IPS-NIHi11 (cell line): ENCODE measurements around the gene TUBA4B.
"Not testable (repeated sequence)": the region's sequence is repeated elsewhere in the genome, so short reads cannot be mapped to it uniquely, and the experiment has no call there.

Experiments
- DNase-seq: peaks from one replicate; pipeline ENCODE4 v3.0.0; 2012; ENCODE audit warnings: mixed read lengths, low spot score

The TUBA4B gene

DNA sequence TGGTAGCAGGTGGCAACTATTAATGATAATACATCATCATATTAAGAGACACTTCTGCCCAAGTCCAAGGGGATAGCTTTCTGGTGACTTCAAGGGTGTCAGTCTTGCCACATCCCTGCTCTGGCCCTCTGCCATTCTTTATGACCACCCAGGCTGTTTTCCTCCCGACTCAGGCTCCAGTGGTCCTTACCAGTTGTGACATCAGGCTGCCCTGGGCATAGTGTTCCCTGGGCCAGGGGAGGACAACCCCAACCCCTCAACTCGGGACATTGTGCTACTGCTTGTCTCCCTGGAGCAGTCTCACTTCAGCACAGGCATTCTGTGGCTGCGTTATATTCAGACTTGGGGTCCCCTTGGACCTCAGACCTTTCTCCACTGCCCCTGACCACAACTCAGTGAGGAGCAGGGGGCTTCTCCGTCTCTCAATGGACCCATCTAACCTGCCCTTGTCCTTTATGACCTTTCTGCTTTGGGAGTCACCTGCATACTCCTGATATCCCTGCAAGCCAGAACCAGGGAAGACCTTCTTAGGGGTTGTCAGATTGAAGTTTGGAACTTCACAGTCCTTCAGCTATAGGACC lies 39.0 kb downstream of the TUBA4B start:
- DNase-seq = no peak

GRCh38 chr2:219292616-219293015 lies 39.6 kb downstream of the TUBA4B start:
- DNase-seq = no peak

DNA sequence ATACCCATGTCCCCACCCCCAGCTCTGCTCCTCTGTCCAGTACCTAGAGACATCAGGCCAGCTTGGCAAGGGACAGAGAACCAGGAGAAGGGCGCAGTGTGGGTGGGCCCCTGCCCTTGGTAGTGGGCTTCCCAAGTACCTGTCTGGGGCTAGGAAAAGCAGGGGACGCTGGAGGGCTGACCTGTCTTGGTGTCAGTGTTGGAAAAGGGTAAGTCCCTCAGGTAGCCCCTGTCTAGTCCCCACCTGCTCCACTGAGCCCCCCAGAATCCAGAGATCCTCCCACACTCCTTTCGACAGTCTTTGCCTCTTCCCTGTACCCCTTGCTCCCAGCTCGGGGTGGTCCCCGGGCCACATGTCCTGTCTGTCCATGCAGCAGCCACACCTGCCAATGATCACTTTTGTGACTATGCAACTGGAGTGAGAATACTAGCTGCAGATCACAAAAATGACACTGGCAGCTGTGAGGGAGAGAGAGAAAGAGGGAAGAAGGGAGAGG lies 40.7 kb downstream of the TUBA4B start:
- DNase-seq = no peak

- DNase-seq = peak; percentile 98
These were observed 41.6 kb downstream of the TUBA4B start for GRCh38 chr2:219294356-219295351.

DNA sequence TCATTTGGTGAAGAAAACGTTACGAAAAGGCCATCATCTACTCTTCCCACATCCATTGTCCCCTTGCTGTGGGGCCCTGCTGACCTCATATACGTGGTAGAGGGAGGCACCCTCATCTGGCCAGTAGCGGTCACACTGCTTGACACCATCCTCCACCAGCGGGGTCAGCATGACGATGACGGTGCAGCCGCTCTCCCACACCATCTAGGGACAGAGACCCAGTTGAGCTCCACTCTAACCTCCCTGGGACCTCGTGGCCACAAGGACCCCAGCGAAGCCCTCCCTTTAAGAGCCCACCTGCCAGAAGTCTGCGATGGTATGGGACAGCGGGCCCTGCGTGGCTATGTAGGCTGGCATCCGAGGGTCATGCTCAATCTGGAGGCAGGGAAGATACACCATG lies 43.1 kb downstream of the TUBA4B start:
- DNase-seq = no peak

DNA sequence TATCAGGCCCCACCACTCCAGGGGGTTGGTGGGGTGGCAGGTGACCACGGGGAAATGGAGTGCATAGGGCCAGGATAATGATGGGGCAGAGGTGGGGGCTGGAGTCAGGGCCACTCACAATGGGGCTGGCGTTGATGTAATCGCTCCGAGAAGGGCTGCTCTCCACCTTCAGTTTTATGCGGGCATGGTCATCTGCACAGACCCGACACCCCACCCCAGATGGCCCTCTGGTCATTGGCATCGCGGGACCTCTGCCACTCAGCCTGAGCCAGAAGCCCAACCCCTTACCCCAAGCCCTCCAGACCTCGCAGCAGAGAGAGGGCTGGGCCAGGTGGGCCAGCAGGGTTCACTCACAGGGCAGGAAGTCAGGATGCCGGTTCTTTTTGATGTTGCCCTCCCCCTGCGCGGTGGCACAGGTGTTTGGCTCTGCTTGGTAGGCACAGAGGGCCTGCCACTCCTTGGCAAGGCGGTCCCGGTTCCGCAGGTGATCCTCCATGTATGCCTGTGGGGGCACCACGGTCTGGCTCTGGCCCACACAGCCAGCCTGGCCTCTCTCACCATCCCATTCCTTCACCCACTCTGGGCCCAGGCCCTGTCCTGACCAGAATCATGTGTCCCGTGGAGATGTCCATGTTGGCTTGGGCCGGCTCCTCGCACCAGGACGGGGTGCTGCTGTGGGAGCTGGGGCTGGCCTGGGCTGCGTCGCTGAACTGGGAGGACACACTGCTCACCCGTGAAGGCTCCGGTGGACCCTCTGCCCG lies 43.8 kb downstream of the TUBA4B start:
- no peak for DNase-seq

DNA sequence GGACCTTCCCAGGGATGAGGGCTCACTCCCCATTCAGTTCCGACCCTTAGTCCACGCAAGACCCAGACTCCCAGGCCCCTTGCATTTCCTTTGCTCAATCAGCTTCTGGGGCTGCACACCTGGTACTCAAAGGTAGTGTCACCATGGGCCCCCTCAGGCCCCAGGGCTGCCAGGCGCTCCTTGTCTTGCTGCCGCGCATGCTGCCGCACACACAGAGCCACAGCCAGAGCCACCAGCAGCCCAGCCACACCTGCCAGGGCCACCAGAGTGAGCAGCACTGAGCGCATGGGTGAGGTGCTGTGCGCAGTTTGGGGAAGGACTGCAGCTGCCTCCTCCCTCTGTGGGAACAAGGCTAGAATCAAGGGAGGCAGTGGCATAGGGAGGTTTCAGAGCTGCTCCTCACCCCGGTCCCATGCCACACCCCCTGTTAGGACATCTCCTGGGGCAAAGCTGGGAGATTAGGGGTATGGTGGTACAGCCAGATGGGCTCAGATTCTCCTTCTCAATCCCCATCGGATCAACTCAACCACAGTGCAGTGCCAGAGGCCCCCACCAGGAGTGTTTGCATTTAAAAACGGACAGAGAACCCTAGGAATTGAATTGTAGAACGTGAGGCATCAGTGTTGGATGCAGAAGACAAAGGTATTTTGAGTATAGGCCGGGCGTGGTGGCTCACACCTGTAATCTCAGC lies 44.9 kb downstream of the TUBA4B start:
- no peak for DNase-seq

GRCh38 chr2:219298759-219299371 lies 45.8 kb downstream of the TUBA4B start:
- peak; percentile 94 for DNase-seq

GRCh38 chr2:219299372-219299760 lies 46.3 kb downstream of the TUBA4B start:
- no peak for DNase-seq

DNA sequence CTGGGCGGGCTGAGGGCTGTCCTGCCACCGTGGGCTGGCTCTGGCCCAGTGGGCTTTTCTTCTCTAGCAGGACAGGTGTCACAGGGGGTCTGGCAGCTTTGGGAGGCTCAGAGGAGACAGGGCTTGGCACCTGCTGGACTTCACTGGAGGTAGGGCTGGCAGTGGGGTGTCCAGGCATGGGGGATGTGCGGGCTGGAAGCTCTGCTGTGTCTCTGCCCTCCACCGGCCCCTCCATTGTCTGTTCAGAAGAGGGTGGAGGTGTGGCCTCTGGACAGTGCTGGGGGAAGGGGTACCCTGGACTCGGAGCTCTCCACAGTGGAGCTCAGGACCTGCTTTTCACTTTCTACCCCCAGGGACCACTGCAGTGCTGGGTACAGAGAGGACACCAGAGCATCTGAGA lies 47.0 kb downstream of the TUBA4B start:
- no peak for DNase-seq

DNA sequence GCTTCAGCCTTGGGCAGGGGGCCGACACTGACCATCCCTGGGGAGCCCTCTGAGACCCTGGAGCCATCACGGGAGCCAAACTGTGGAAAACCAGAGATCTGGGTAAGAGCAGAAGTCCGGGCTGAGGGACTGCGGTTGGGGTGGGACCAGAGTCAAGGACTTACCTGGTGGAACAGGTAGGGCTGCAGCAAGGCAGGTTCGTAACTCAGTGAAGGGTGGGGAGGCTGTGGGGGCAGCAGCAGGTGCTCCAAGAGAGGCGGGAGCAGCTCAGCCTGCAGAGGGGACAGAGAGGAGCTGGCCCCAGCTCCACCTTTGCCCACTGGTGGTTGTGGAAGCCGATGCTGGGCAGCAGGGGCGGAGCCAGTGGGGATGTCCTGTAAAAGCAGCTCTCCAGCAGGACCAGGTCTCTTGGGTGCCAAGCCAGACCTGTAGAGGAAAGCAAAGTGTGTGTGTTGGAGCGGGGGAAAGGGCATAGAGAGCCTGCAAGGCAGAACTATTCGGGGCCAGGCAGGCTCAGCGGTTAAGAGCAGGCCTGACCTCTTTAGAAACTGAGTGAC lies 49.4 kb downstream of the TUBA4B start:
- no peak for DNase-seq

DNA sequence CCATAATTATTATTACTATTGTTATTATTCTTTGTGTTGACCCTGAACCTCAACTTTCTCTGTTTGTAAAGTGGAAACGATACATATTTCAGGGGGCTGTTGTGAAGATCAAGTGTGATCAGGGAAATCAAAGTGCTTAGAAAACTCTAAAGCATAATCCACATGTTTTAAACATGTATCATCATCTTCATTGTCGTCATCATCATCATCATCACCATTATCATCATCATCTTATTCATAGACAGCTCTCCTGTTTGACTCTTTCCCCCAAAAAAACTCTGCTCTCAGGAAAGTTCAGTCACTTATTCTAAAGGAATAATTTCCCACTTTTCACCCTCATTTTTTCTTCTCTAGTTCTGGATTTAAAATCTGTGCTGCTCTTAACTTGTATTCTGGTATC lies 51.2 kb downstream of the TUBA4B start:
- no peak for DNase-seq

DNA sequence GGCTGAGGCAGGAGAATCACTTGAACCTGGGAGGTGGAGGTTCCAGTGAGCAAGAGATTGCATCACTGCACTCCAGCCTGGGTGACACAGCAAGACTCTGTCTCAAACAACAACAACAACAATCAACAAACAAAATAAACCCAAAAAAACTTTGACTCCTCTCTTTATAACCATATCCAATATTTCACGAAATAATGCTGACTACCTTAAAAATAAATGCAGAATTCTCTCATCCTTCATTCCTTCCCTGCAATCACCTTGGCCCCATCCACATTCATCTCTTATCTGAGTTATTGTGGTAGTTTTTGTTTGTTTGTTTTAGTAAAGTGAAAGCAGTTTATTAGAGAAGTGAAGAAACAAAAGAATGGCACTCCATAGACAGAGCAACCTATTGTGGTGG lies 53.0 kb downstream of the TUBA4B start:
- no peak for DNase-seq

DNA sequence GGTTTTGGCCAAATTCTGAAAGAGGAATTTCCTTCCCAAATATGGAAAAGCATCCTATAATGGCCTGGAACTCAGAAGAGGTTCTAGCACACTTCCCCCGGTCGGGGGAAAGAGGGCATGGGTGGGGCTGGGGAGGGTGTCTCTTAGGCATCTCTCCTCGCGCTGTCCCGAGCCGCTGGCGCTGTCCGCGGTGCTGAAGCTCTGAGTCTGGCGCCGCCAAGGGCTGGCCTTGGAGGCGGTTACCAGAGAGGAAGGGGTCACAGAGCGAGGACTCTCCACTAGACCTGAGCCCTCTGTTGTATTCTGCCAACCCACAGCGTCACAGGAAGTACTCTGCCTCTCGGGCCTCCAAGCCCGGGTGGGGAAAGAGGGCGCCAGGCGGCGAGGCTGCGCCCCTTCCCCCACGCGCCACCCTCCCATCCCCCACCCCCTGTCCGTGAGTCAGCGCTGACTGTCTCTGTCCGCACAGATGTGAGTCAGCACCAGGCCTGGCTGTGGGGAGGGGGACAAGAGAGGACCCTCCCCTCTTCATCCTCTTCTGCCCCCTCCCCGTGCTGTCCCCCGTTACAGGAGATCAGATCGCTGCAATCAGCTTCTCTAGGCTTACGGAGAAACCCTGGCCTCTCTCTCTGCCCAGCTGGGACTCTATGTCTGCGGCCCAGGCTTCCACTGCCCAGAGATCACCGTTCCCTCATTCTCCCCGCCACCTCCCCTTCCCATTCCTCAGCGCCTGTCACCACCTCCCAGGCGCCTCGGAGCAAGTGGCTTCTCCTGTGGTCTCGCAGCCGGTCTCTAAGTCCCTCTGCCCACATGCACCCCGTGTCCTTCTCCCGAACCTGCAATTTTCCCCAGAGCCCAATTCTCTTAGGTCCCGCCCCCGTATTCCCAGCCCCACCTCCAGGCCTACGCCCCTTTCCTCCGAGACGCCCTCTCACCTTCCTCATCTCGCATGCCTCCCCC lies 55.4 kb downstream of the TUBA4B start:
- peak; percentile 89 for DNase-seq

DNA sequence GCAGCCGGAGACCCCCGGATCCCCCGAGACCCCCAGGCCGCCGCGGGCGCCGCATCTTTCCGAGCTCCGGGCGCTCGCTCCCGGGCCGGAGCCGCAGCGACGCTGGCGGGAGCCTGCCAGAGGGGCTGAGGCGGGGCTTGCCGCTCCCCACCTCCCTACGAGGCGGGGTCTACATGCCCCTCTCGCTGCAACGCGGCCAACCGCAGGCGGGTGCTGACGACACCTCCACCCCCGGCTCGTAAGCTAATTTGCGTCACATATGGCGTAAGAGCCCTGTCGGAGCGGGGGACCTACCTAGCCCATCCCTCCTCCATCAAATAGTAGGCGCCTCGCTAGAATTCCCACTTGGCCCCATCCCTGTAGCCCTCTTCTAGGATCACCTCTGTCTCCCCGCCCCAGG lies 56.2 kb downstream of the TUBA4B start, which contains the start of gene PTPRN:
Gene PTPRN, minus strand, starts transcription at position 124 of the 400 bp plus-strand sequence. Its CDS starts 69 bp downstream, at position 55.
- DNase-seq = peak; percentile 87

DNA sequence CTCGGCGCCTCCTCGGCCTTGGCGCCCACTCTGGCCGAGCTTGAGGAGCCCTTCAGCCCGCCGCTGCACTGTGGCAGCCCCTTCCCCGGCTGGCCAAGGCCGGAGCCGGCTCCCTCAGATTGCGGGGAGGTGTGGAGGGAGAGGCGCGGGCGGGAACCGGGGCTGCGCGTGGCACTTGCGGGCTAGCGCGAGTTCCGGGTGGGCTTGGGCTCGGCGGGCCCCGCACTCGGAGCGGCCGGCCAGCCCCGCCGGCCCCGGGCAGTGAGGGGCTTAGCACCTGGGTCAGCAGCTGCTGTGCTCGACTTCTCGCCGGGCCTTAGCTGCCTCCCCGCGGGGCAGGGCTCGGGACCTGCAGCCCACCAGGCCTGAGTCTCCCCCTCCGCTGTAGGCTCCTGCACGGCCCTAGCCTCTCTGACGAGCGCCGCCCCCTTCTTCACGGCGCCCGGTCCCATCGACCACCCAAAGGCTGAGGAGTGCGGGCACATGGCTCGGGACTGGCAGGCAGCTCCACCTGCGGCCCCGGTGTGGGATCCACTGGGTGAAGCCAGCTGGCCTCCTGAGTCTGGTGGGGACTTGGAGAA lies 59.7 kb downstream of the TUBA4B start:
- not testable (repeated sequence) for DNase-seq

- no peak for DNase-seq
These were observed 61.9 kb downstream of the TUBA4B start for GRCh38 chr2:219314804-219315468.
